ENCODE measurements around the gene BHLHE23.
"Not testable (repeated sequence)": the region's sequence is repeated elsewhere in the genome, so short reads cannot be mapped to it uniquely, and the experiment has no call there.

BHLHE23 gene

GRCh38 chr20:62960446-62961309 is 46.1 kb downstream of the BHLHE23 start:
- not testable (repeated sequence) for DNase-seq (ENCODE audit: low spot score)

GRCh38 chr20:62959998-62960436 is 46.7 kb downstream of the BHLHE23 start:
- DNase-seq (ENCODE audit: low spot score), result no peak

- no peak for DNase-seq (ENCODE audit: low spot score)
These were observed 47.4 kb downstream of the BHLHE23 start for GRCh38 chr20:62959101-62959971.

GRCh38 chr20:62958388-62959100 is 48.2 kb downstream of the BHLHE23 start:
- no peak for DNase-seq (ENCODE audit: low spot score)

GRCh38 chr20:62957136-62958117 is 49.3 kb downstream of the BHLHE23 start:
- no peak for DNase-seq (ENCODE audit: low spot score)

- no peak for DNase-seq (ENCODE audit: low spot score)
These were observed 50.2 kb downstream of the BHLHE23 start for GRCh38 chr20:62956387-62957135.
